ENCODE results near the gene GH1.

- TF ChIP-seq YY1 (IDR thresholded peaks at IDR 0.05; ENCODE audit: extremely low read depth, insufficient replicate concordance, low read depth, low read length) (no peak), CTCF (IDR thresholded peaks at IDR 0.05 in 2 of 3, conservative IDR thresholded peaks at IDR 0.05 in 1 of 3; ENCODE audit: borderline replicate concordance in 1 of 3, insufficient read depth in 1 of 3, low read depth in 2 of 3, low read length in 2 of 3) (no peak), REST (IDR thresholded peaks at IDR 0.05; ENCODE audit: low read depth) (no peak), JUND (IDR thresholded peaks at IDR 0.05) (no peak), EZH2phosphoT487 (IDR thresholded peaks at IDR 0.05; ENCODE audit: borderline replicate concordance) (no peak), EZH2 (IDR thresholded peaks at IDR 0.05) (no peak), POLR2AphosphoS5 (IDR thresholded peaks at IDR 0.05; ENCODE audit: low read depth, low read length) (no peak), FOSL1 (IDR thresholded peaks at IDR 0.05; ENCODE audit: low read depth) (no peak), ZNF274 (IDR thresholded peaks at IDR 0.05; ENCODE audit: low read depth, low read length) (no peak), SIN3A (IDR thresholded peaks at IDR 0.05; ENCODE audit: low read depth) (no peak), MAX (IDR thresholded peaks at IDR 0.05) (no peak)
These were observed 21.9 kb upstream of the GH1 start for GRCh38 chr17:63940584-63940983.
